Neural cell (in vitro differentiated cells): ENCODE measurements around the gene KL.

Source experiments
- CTCF ChIP-seq: fragments of 450-650 bp; IDR thresholded peaks from 2 replicates; pipeline ENCODE4 v1.5.1; 2014; ENCODE audit warnings: antibody characterized with exemption, mild to moderate bottlenecking, moderate library complexity; ENCODE audit not compliant: poor library complexity, severe bottlenecking
- EZH2 ChIP-seq: fragments of 200-600, 300-800 bp; shearing (Covaris generic), sonication (generic); IDR thresholded peaks from 2 replicates; pipeline ENCODE4 v1.6.1; 2014; ENCODE audit warnings: antibody characterized with exemption, low read length, borderline replicate concordance, mild to moderate bottlenecking; ENCODE audit not compliant: insufficient read depth, poor library complexity, severe bottlenecking
- POLR2AphosphoS5 ChIP-seq: IDR thresholded peaks from 2 replicates; pipeline ENCODE4 v1.6.1; 2012
- RAD21 ChIP-seq: fragments of 450-650 bp; conservative IDR thresholded peaks from 2 replicates; pipeline ENCODE4 v1.6.1; 2014; ENCODE audit warnings: antibody characterized with exemption, mild to moderate bottlenecking, moderate library complexity

- TF ChIP-seq CTCF = no peak
- TF ChIP-seq POLR2AphosphoS5 = no peak
- TF ChIP-seq RAD21 = no peak
- TF ChIP-seq EZH2 = no peak
Observed at GRCh38 chr13:33111414-33112110, 95.3 kb downstream of the KL start.
